Tibial nerve (tissue), 4 donors: ENCODE data around the gene PRKCH. TPM values are rescaled to one million over a fixed set of nuclear protein-coding genes. Genes with fewer than 3 reads are reported as not detected.

Source experiments
- DNase-seq, 2 donors: peaks; one replicate each; pipeline ENCODE4 v3.0.0-alpha.2; 2019; ENCODE audit warnings: low spot score in 2 of 2
- H3K27ac ChIP-seq, 4 donors: fragments of 200-600 bp; sonication (generic) in 3 of 4; one replicate each; pipeline ENCODE4 v1.5.1; 2017 to 2019; ENCODE audit warnings: mild to moderate bottlenecking in 1 of 4
- H3K27me3 ChIP-seq, 2 donors: fragments of 200-600 bp; sonication (generic) in 1 of 2; one replicate each; pipeline versions ENCODE4 v1.5.1 to v1.6.0; 2017 to 2019
- H3K36me3 ChIP-seq, 3 donors: fragments of 200-600 bp; sonication (generic); one replicate each; pipeline ENCODE4 v1.5.1; 2018 to 2019
- H3K4me1 ChIP-seq, 4 donors: fragments of 200-600 bp; sonication (generic) in 3 of 4; one replicate each; pipeline ENCODE4 v1.5.1; 2017 to 2019
- H3K4me3 ChIP-seq, 4 donors: fragments of 200-600 bp; sonication (generic) in 3 of 4; one replicate each; pipeline ENCODE4 v1.5.1; 2017 to 2019; ENCODE audit warnings: mild to moderate bottlenecking in 1 of 4, moderate library complexity in 1 of 4
- H3K9me3 ChIP-seq, 4 donors: fragments of 200-600 bp; sonication (generic) in 3 of 4; one replicate each; pipeline ENCODE4 v1.5.1; 2017 to 2019
- EP300 ChIP-seq, 2 donors: sonication (generic); formaldehyde crosslinking; IDR thresholded peaks; one replicate each; pipeline ENCODE4 v1.6.1; 2017; ENCODE audit warnings: antibody characterized with exemption in 2 of 2, mild to moderate bottlenecking in 1 of 2
- POLR2A ChIP-seq, 2 donors: fragments of 450-650 bp; IDR thresholded peaks; one replicate each; pipeline ENCODE4 v1.6.1; 2017; ENCODE audit warnings: antibody characterized with exemption in 2 of 2, mild to moderate bottlenecking in 2 of 2, moderate library complexity in 2 of 2
- WGBS, 2 donors: methylation state at CpG; one replicate each; pipeline ENCODE4 v1.1.5; 2018; 5-methylcytosine and 5-hydroxymethylcytosine counted together
- total RNA-seq, 4 donors: library from RNA; depleted of rRNA; stranded (reverse); fragments of >200 nt; gene quantifications; one replicate each; pipeline ENCODE4 v1.1.0, GENCODE V29; 2016
- TF ChIP-seq, protein P1 (sequence below), 5 experiments: fragments of 200-600 bp in 3 of 5; fragments of 450-650 bp in 2 of 5; sonication (generic) in 3 of 5; IDR thresholded peaks; one replicate each; pipeline ENCODE4 v1.5.1; 2016 to 2019; ENCODE audit warnings: antibody characterized with exemption in 5 of 5, mild to moderate bottlenecking in 3 of 5, moderate library complexity in 2 of 5

PRKCH gene
- total RNA-seq, 4 donors from 2014 or later = 26.4 to 33.9 (median 29.2) TPM

DNA sequence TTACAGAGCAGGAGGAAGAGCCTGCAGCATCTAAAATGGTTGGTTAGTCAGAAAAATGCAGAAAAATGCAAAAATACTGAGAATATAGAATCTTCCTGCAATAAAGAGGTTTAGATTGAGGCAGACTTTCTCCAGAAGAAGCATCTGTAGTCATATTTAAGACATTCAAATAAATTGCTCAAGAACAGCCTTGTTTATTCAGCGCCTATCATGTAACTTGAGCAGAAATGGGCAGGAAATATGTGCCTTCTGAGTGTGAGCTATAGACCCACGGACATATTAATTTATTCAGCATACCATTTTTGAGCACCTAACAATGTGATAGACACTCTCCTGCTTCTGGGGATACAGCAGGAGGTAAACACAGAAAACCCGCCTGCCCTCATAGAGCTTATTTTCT lies 272.0 kb downstream of the PRKCH start:
- TF ChIP-seq, protein P1, sequence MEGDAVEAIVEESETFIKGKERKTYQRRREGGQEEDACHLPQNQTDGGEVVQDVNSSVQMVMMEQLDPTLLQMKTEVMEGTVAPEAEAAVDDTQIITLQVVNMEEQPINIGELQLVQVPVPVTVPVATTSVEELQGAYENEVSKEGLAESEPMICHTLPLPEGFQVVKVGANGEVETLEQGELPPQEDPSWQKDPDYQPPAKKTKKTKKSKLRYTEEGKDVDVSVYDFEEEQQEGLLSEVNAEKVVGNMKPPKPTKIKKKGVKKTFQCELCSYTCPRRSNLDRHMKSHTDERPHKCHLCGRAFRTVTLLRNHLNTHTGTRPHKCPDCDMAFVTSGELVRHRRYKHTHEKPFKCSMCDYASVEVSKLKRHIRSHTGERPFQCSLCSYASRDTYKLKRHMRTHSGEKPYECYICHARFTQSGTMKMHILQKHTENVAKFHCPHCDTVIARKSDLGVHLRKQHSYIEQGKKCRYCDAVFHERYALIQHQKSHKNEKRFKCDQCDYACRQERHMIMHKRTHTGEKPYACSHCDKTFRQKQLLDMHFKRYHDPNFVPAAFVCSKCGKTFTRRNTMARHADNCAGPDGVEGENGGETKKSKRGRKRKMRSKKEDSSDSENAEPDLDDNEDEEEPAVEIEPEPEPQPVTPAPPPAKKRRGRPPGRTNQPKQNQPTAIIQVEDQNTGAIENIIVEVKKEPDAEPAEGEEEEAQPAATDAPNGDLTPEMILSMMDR (IDR thresholded peaks at IDR 0.05) = no peak
- TF ChIP-seq POLR2A (IDR thresholded peaks at IDR 0.05) = no peak
- TF ChIP-seq EP300 (IDR thresholded peaks at IDR 0.05) = no peak
- 84 to 87% methylated on average over 3 of the region's 3 CpGs for WGBS, 2 donors
- H3K4me3 ChIP-seq = no peak overlapping the region
- no peak for DNase-seq
- no peaks in the 10 kb centered on the region for H3K9me3 ChIP-seq
- H3K36me3 ChIP-seq = no peaks in the 10 kb centered on the region
- H3K27me3 ChIP-seq = no peaks in the 10 kb centered on the region
- no peaks in the 10 kb centered on the region for H3K4me1 ChIP-seq
- no peak overlapping the region for H3K27ac ChIP-seq

DNA sequence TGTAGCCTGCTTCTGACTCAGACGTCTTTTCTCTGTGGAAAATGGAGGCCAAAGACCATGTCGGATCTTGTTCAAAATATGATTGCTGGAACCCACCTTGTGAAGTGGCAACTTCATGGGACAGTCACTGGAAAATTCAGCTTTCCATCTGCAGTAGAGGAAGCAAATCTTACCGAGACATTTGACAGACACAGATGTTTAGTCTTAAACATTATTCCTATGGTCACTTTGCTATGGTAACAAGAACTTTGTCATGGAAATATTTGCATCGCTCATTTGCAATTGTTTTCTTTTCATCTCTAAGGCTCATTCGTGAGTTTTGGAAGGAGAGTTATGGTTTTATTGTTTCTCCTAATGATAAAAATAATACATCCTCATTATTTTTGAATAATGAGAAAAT lies 275.6 kb downstream of the PRKCH start:
- TF ChIP-seq EP300 (IDR thresholded peaks at IDR 0.05) (no peak), POLR2A (IDR thresholded peaks at IDR 0.05) (no peak)
- TF ChIP-seq, protein P1 (IDR thresholded peaks at IDR 0.05) = no peak
- WGBS, 2 donors = 41 to 50% methylated on average over 5 of the region's 5 CpGs
- Histone ChIP-seq H3K27me3 (no peaks in the 10 kb centered on the region), H3K4me3 (no peak overlapping the region), H3K9me3 (no peaks in the 10 kb centered on the region), H3K4me1 (no peaks in the 10 kb centered on the region), H3K27ac (no peak overlapping the region), H3K36me3 (no peaks in the 10 kb centered on the region)
- DNase-seq = no peak

DNA sequence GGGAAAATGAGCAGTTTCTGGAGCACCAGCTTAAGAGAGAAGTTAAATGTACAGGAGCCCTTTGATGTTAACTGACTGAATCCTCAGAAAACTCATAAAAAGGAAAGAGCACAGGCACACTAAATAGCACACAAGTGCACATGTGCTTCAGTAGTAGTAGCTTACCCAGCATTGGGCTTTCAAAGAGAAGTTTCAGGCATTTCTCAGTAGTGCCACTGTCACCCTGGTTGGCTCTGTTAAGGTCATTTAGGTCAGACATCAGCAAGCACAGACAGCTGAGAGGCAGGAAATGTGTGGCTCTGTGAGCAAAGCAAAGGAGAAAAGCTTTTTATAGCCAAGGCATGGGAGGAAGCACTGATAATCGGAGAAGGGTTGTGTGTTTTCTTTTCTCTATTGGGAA lies 277.6 kb downstream of the PRKCH start:
- peaks cover 0 to 5% (median 0%) of the 10 kb centered on the region in 4 donors for H3K4me1 ChIP-seq
- H3K9me3 ChIP-seq = no peaks in the 10 kb centered on the region
- DNase-seq = no peak
- TF ChIP-seq POLR2A (IDR thresholded peaks at IDR 0.05) (no peak), EP300 (IDR thresholded peaks at IDR 0.05) (peak in 1 of 2 donors; percentile 9)
- no peak overlapping the region for H3K27ac ChIP-seq
- no peaks in the 10 kb centered on the region for H3K36me3 ChIP-seq
- no peaks in the 10 kb centered on the region for H3K27me3 ChIP-seq
- WGBS, 2 donors = 14 to 31% methylated on average over 1 of the region's 1 CpG
- no peak overlapping the region for H3K4me3 ChIP-seq

DNA sequence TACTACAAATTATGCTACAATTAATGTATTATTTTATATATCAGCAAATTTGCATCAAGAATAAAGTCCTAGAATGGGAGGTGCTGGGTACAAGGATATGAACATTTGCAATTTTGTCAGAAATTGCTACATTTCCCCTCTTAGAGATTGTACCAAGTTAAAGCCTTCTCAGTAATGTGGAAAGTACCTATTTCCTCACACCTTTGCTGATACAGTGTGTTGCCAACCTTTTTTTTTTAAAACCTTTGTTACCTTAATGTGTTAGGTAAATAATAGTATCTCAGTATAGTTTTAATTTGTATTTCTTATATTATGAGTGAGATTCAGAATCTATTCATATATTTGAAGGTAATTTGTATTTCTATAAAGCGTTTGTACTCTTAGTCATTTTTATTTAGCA lies 278.6 kb downstream of the PRKCH start:
- Histone ChIP-seq H3K4me1 (peaks cover 0 to 5% (median 0%) of the 10 kb centered on the region in 4 donors), H3K27me3 (no peaks in the 10 kb centered on the region), H3K4me3 (no peak overlapping the region), H3K36me3 (no peaks in the 10 kb centered on the region), H3K9me3 (no peaks in the 10 kb centered on the region), H3K27ac (no peak overlapping the region)
- TF ChIP-seq, protein P1 (IDR thresholded peaks at IDR 0.05) = no peak
- no peak for DNase-seq
- 92 to 98% methylated on average over 1 of the region's 1 CpG for WGBS, 2 donors

Other genes with a start within 250 kb of the PRKCH start
- 10 to 100 TPM; 15.6 to 47.6 (median 39.9) TPM for gene TMEM30B, start 40.2 kb upstream of the PRKCH start, total RNA-seq